GM19193 (cell line): Measurements from ENCODE around the gene EXOC6.

Experiments used
- POLR2A ChIP-seq: IDR thresholded peaks from 4 replicates; pipeline ENCODE4 v1.6.1; 2011; ENCODE audit not compliant: insufficient read depth, insufficient read length; ENCODE audit errors: extremely low read depth

EXOC6 gene

GRCh38 chr10:92826504-92826903, 21.8 kb upstream of the EXOC6 start:
- no peak for TF ChIP-seq POLR2A

GRCh38 chr10:92829042-92829785, 19.1 kb upstream of the EXOC6 start:
- TF ChIP-seq POLR2A, result no peak

- no peak for TF ChIP-seq POLR2A
These were observed 18.4 kb upstream of the EXOC6 start for GRCh38 chr10:92829786-92830377.

- no peak for TF ChIP-seq POLR2A
These were observed 17.6 kb upstream of the EXOC6 start for GRCh38 chr10:92830478-92831389.

- TF ChIP-seq POLR2A, result no peak
These were observed 16.2 kb upstream of the EXOC6 start for GRCh38 chr10:92832121-92832520.

- TF ChIP-seq POLR2A, result no peak
These were observed 15.2 kb upstream of the EXOC6 start for GRCh38 chr10:92832998-92833650.

GRCh38 chr10:92834331-92834730, 14.0 kb upstream of the EXOC6 start:
- no peak for TF ChIP-seq POLR2A

GRCh38 chr10:92834986-92835385, 13.3 kb upstream of the EXOC6 start:
- no peak for TF ChIP-seq POLR2A

GRCh38 chr10:92837456-92837855, 10.9 kb upstream of the EXOC6 start:
- TF ChIP-seq POLR2A, result no peak

GRCh38 chr10:92839191-92840085, 8.9 kb upstream of the EXOC6 start:
- no peak for TF ChIP-seq POLR2A

GRCh38 chr10:92844746-92845145, 3.6 kb upstream of the EXOC6 start:
- TF ChIP-seq POLR2A, result no peak

- no peak for TF ChIP-seq POLR2A
These were observed 2.4 kb upstream of the EXOC6 start for GRCh38 chr10:92845921-92846320.

GRCh38 chr10:92846344-92846743, 2.0 kb upstream of the EXOC6 start:
- no peak for TF ChIP-seq POLR2A

GRCh38 chr10:92846854-92847201, 1.5 kb upstream of the EXOC6 start:
- TF ChIP-seq POLR2A, result no peak
